HepG2 (cell line): Measurements from ENCODE around the gene YAP1. TPM values are rescaled to one million over a fixed set of nuclear protein-coding genes. Genes with fewer than 3 reads are reported as not detected.

Experiments
- ASH2L ChIP-seq: fragments of 300-600, 200-600 bp; sonication (generic); IDR thresholded peaks from 2 replicates; pipeline ENCODE4 v1.7.0; 2017; ENCODE audit warnings: low read depth, mild to moderate bottlenecking, moderate library complexity, mixed read lengths, low read length; ENCODE audit not compliant: insufficient read length
- CC2D1A ChIP-seq: sonication (generic); formaldehyde crosslinking; IDR thresholded peaks from 2 replicates; pipeline ENCODE4 v1.8.1; 2023; ENCODE audit warnings: mild to moderate bottlenecking, missing genetic modification reagents
- DR1 ChIP-seq: sonication (generic); formaldehyde crosslinking; IDR thresholded peaks from 2 replicates; pipeline ENCODE4 v1.8.0; 2021; ENCODE audit warnings: mild to moderate bottlenecking, missing genetic modification reagents, inconsistent platforms
- MYNN ChIP-seq: sonication (generic); formaldehyde crosslinking; IDR thresholded peaks from 2 replicates; pipeline ENCODE4 v1.4.0; 2020; ENCODE audit warnings: mild to moderate bottlenecking, low read depth, missing genetic modification reagents
- POLR2AphosphoS2 ChIP-seq: IDR thresholded peaks from 2 replicates; pipeline ENCODE4 v1.6.1; 2011; ENCODE audit warnings: low read depth, low read length, improper control_type of control experiment
- ZFP36L2 ChIP-seq: sonication (generic); formaldehyde crosslinking; IDR thresholded peaks from 2 replicates; pipeline ENCODE4 v1.4.0; 2020; ENCODE audit warnings: missing genetic modification reagents
- ZNF124 ChIP-seq: sonication (generic); formaldehyde crosslinking; IDR thresholded peaks from 2 replicates; pipeline ENCODE4 v1.4.0; 2020; ENCODE audit warnings: missing genetic modification reagents
- ZNF138 ChIP-seq: sonication (generic); formaldehyde crosslinking; IDR thresholded peaks from 2 replicates; pipeline ENCODE4 v1.5.0; 2020; ENCODE audit warnings: mild to moderate bottlenecking, low read depth, missing genetic modification reagents
- ZNF230 ChIP-seq: sonication (generic); formaldehyde crosslinking; IDR thresholded peaks from 2 replicates; pipeline ENCODE4 v1.4.0; 2020; ENCODE audit warnings: mild to moderate bottlenecking, missing genetic modification reagents
- ZNF296 ChIP-seq: sonication (generic); formaldehyde crosslinking; conservative IDR thresholded peaks from 2 replicates; pipeline ENCODE4 v1.5.0; 2020; ENCODE audit warnings: mild to moderate bottlenecking, missing genetic modification reagents
- ZNF703 ChIP-seq: sonication (generic); formaldehyde crosslinking; IDR thresholded peaks from 2 replicates; pipeline ENCODE4 v1.5.1; 2020; ENCODE audit warnings: missing genetic modification reagents, mild to moderate bottlenecking, moderate library complexity, borderline replicate concordance
- ZNF724P ChIP-seq: sonication (generic); formaldehyde crosslinking; IDR thresholded peaks from 2 replicates; pipeline ENCODE4 v1.8.0; 2022; ENCODE audit warnings: missing genetic modification reagents, borderline replicate concordance
- ZNF883 ChIP-seq: sonication (generic); formaldehyde crosslinking; IDR thresholded peaks from 2 replicates; pipeline ENCODE4 v1.5.1; 2020; ENCODE audit warnings: mild to moderate bottlenecking, missing genetic modification reagents; ENCODE audit errors: not compliant biosample characterization
- polyA plus RNA-seq, 8 experiments: library from polyadenylated mRNA; depleted of rRNA in 3 of 8; stranded (reverse) in 7 of 8; unstranded in 1 of 8; fragments of >200 nt; fragmentation: Illumina TruSeq in 4 of 8; extraction: Trizol in 4 of 8; gene quantifications; 2 replicates each; pipeline versions ENCODE4 v1.2.1 to v1.2.3, GENCODE V29; 2011 to 2016; ENCODE audit warnings: low read depth in 4 of 8, missing spikeins in 1 of 8, mixed read lengths in 1 of 8; ENCODE audit not compliant: insufficient read depth in 1 of 8
- total RNA-seq, 5 experiments: library from RNA; depleted of rRNA; stranded (reverse); fragments of >200 nt; fragmentation: Illumina TruSeq; extraction: Trizol; gene quantifications; 2 replicates each; pipeline ENCODE4 v1.2.3, GENCODE V29; 2016; ENCODE audit warnings: low read depth in 1 of 5
- TF ChIP-seq, protein P1 (sequence below): sonication (generic); formaldehyde crosslinking; IDR thresholded peaks from 2 replicates; pipeline ENCODE4 v1.4.0; 2020; ENCODE audit warnings: missing genetic modification reagents
- TF ChIP-seq, protein P2 (sequence below): sonication (generic); formaldehyde crosslinking; IDR thresholded peaks from 2 replicates; pipeline ENCODE4; 2020; ENCODE audit warnings: missing genetic modification reagents, mild to moderate bottlenecking, borderline replicate concordance
- TF ChIP-seq, protein P3 (sequence below): sonication (generic); formaldehyde crosslinking; IDR thresholded peaks from 2 replicates; pipeline ENCODE4 v1.4.0; 2020; ENCODE audit warnings: missing genetic modification reagents
- TF ChIP-seq, protein P4 (sequence below): sonication (generic); formaldehyde crosslinking; conservative IDR thresholded peaks from 2 replicates; pipeline ENCODE4 v1.4.0; 2020; ENCODE audit warnings: missing genetic modification reagents

YAP1 gene
- total and polyA plus RNA-seq, 2 of the 13 experiments (the other 11 are each of a cell fraction or from before 2014, with no cell fraction given), result 59.5 to 91.0 TPM

DNA sequence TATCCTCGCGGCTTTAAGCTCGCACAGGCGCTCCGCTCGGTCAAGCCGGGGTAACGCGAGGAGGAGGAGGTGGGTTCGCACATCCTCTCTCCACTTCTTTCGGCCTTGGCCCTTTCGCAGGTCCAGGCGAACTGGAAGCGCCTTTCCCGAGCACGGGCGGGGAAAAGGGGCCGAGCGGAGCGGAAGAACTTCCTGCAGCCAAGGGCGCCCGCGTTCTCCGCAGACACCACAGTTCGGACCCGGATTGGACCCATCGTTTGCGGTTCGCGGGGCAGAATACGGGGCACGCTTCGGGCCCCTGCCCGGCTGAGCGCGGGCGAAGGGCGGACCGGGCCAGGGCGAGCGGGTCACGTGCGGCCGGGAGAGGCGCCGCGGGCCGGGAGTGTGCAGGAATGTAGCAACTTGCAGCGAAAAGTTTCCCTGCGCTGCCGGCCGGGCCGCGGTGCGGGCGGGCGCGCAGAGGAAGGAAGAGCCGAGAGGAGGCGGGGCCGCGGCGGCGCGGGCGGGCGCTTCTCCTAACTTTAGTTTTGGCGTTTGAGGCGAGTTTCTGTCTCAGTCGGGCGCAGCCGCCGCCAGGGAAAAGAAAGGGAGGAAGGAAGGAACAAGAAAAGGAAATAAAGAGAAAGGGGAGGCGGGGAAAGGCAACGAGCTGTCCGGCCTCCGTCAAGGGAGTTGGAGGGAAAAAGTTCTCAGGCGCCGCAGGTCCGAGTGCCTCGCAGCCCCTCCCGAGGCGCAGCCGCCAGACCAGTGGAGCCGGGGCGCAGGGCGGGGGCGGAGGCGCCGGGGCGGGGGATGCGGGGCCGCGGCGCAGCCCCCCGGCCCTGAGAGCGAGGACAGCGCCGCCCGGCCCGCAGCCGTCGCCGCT is at the start of gene YAP1 (continued):
- TF ChIP-seq, protein P1, sequence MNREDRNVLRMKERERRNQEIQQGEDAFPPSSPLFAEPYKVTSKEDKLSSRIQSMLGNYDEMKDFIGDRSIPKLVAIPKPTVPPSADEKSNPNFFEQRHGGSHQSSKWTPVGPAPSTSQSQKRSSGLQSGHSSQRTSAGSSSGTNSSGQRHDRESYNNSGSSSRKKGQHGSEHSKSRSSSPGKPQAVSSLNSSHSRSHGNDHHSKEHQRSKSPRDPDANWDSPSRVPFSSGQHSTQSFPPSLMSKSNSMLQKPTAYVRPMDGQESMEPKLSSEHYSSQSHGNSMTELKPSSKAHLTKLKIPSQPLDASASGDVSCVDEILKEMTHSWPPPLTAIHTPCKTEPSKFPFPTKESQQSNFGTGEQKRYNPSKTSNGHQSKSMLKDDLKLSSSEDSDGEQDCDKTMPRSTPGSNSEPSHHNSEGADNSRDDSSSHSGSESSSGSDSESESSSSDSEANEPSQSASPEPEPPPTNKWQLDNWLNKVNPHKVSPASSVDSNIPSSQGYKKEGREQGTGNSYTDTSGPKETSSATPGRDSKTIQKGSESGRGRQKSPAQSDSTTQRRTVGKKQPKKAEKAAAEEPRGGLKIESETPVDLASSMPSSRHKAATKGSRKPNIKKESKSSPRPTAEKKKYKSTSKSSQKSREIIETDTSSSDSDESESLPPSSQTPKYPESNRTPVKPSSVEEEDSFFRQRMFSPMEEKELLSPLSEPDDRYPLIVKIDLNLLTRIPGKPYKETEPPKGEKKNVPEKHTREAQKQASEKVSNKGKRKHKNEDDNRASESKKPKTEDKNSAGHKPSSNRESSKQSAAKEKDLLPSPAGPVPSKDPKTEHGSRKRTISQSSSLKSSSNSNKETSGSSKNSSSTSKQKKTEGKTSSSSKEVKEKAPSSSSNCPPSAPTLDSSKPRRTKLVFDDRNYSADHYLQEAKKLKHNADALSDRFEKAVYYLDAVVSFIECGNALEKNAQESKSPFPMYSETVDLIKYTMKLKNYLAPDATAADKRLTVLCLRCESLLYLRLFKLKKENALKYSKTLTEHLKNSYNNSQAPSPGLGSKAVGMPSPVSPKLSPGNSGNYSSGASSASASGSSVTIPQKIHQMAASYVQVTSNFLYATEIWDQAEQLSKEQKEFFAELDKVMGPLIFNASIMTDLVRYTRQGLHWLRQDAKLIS, result no peak
- TF ChIP-seq MYNN (CRISPR knock-in tag) (no peak), ZFP36L2 (CRISPR knock-in tag) (no peak), ZNF883 (CRISPR knock-in tag) (peak; percentile 88), ZNF703 (CRISPR knock-in tag) (peak; percentile 77; the same call in 1 of the 2 replicates), ASH2L (peak; percentile 97), ZNF296 (CRISPR knock-in tag) (no peak), DR1 (CRISPR knock-in tag) (peak; percentile 29; the same call in 1 of the 2 replicates), POLR2AphosphoS2 (no peak), ZNF124 (CRISPR knock-in tag) (no peak), ZNF724P (CRISPR knock-in tag) (peak; percentile 91; the same call in 1 of the 2 replicates), ZNF138 (CRISPR knock-in tag) (peak; percentile 61; the same call in 1 of the 2 replicates), ZNF230 (no peak; the same call in 1 of the 2 replicates), CC2D1A (no peak)
- TF ChIP-seq, protein P2, sequence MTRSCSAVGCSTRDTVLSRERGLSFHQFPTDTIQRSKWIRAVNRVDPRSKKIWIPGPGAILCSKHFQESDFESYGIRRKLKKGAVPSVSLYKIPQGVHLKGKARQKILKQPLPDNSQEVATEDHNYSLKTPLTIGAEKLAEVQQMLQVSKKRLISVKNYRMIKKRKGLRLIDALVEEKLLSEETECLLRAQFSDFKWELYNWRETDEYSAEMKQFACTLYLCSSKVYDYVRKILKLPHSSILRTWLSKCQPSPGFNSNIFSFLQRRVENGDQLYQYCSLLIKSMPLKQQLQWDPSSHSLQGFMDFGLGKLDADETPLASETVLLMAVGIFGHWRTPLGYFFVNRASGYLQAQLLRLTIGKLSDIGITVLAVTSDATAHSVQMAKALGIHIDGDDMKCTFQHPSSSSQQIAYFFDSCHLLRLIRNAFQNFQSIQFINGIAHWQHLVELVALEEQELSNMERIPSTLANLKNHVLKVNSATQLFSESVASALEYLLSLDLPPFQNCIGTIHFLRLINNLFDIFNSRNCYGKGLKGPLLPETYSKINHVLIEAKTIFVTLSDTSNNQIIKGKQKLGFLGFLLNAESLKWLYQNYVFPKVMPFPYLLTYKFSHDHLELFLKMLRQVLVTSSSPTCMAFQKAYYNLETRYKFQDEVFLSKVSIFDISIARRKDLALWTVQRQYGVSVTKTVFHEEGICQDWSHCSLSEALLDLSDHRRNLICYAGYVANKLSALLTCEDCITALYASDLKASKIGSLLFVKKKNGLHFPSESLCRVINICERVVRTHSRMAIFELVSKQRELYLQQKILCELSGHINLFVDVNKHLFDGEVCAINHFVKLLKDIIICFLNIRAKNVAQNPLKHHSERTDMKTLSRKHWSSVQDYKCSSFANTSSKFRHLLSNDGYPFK (CRISPR knock-in tag), result peak; percentile 42; the same call in 1 of the 2 replicates
- TF ChIP-seq, protein P3, sequence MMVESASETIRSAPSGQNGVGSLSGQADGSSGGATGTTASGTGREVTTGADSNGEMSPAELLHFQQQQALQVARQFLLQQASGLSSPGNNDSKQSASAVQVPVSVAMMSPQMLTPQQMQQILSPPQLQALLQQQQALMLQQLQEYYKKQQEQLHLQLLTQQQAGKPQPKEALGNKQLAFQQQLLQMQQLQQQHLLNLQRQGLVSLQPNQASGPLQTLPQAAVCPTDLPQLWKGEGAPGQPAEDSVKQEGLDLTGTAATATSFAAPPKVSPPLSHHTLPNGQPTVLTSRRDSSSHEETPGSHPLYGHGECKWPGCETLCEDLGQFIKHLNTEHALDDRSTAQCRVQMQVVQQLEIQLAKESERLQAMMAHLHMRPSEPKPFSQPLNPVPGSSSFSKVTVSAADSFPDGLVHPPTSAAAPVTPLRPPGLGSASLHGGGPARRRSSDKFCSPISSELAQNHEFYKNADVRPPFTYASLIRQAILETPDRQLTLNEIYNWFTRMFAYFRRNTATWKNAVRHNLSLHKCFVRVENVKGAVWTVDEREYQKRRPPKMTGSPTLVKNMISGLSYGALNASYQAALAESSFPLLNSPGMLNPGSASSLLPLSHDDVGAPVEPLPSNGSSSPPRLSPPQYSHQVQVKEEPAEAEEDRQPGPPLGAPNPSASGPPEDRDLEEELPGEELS (CRISPR knock-in tag), result peak; percentile 60; the same call in 1 of the 2 replicates
- TF ChIP-seq, protein P4, sequence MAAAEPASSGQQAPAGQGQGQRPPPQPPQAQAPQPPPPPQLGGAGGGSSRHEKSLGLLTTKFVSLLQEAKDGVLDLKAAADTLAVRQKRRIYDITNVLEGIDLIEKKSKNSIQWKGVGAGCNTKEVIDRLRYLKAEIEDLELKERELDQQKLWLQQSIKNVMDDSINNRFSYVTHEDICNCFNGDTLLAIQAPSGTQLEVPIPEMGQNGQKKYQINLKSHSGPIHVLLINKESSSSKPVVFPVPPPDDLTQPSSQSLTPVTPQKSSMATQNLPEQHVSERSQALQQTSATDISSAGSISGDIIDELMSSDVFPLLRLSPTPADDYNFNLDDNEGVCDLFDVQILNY (CRISPR knock-in tag), result no peak; the same call in 1 of the 2 replicates
